Dermis microvascular lymphatic vessel endothelial cell (primary cell): ENCODE data around the gene DNAH2. TPM values are rescaled to one million over a fixed set of nuclear protein-coding genes. Genes with fewer than 3 reads are reported as not detected.
"Not testable (repeated sequence)": the region's sequence is repeated elsewhere in the genome, so short reads cannot be mapped to it uniquely, and the experiment has no call there.

Source experiments
- DNase-seq, 2 donors: peaks; one replicate each; pipeline versions ENCODE4 v3.0.0 to v3.0.0-alpha.2; 2010; ENCODE audit warnings: low read depth in 2 of 2
- total RNA-seq: library from RNA; depleted of rRNA; stranded (reverse); fragments of >200 nt; gene quantifications from 2 replicates; pipeline ENCODE4 v1.2.1, GENCODE V29; 2014

The DNAH2 gene
- total RNA-seq, 1 donor from 2014 or later = under 0.01 TPM

DNA sequence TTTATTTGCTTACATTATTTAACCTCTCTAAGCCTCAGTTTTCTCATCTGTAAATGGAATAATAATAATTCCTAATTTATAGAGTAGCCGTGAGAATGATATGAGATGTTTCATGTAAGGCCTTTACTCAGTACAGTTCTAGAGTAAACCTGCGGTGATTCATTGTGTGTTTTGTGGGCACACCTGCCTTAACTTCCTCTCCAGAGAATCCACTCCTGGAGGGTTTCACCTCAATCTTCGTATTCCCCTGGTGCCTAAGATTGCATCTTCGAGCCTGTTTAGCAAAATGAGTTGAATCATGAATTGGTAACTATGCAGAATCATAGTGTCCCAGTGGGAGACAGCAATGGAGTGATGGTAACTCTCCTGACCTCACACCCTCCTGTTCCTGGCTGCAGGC, 52.3 kb downstream of the DNAH2 start:
- no peak for DNase-seq

- DNase-seq = no peak
Observed at GRCh38 chr17:7774055-7774521, 56.5 kb downstream of the DNAH2 start.

DNA sequence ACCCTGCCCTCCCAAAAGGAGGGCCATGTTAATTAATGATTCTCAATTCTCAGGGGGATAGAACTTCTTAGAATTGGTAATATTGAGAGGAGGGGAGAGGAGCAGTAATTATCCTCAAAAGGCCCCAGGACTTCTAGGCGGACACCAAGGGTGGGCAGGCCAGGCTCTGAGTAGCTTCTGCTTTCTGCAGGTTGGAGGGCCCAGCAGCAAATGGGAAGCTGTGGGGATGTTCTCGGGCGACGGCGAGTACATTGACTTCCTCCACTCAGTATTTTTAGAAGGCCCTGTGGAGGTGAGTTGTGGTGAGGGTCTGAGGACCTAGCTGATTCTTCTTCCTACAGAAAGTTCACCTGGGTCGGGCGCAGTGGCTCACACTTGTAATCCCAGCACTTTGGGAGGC, 57.5 kb downstream of the DNAH2 start:
- no peak for DNase-seq

DNA sequence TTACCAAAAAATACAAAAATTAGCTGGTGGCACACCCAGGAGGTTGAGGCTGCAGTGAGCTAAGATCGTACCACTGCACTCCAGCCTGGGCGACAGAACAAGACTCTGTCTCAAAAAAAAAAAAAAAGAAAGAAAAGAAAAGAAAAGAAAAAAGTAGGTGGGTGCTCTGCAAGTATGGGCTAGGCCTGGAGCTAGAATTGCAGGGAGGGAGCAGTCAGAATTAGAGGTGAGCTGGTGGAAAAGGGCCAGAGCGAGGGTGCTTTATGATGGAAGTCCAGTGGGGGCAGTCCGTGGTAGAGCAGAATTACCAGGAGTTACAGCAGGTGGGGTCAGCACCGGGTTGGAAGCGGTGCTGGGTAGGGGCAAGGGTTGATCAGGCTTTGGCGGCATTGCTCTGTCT, 59.5 kb downstream of the DNAH2 start:
- no peak for DNase-seq

- no peak for DNase-seq
Observed at GRCh38 chr17:7780736-7781135, 63.2 kb downstream of the DNAH2 start.

DNA sequence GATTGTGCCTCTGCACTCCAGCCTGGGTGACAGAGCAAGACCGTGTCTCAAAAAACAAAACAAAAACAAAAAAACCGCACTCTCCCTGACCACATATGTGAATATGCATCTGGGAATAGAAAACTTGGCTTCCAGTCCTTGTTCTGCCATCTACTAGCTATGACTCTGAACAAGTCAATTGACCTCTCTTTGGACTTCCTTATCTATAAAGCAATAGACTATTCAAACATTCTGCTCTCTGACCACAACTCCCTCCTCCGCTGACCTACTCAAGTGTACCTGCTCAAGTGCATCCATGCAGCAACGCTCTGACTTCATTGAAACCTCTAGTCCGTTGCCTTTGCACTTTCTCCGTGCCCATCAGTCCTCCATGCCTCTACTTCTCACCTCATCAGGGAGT, 63.9 kb downstream of the DNAH2 start:
- no peak for DNase-seq

- DNase-seq = peak in 1 of 2 donors; percentile 12
Observed at GRCh38 chr17:7782240-7782639, 64.7 kb downstream of the DNAH2 start.

- DNase-seq = no peak
Observed at GRCh38 chr17:7786866-7787265, 69.3 kb downstream of the DNAH2 start.

GRCh38 chr17:7789131-7789530, 71.6 kb downstream of the DNAH2 start:
- no peak for DNase-seq

- no peak for DNase-seq
Observed at GRCh38 chr17:7790150-7790549, 72.6 kb downstream of the DNAH2 start.

GRCh38 chr17:7792611-7793010, 75.1 kb downstream of the DNAH2 start:
- DNase-seq = no peak

DNA sequence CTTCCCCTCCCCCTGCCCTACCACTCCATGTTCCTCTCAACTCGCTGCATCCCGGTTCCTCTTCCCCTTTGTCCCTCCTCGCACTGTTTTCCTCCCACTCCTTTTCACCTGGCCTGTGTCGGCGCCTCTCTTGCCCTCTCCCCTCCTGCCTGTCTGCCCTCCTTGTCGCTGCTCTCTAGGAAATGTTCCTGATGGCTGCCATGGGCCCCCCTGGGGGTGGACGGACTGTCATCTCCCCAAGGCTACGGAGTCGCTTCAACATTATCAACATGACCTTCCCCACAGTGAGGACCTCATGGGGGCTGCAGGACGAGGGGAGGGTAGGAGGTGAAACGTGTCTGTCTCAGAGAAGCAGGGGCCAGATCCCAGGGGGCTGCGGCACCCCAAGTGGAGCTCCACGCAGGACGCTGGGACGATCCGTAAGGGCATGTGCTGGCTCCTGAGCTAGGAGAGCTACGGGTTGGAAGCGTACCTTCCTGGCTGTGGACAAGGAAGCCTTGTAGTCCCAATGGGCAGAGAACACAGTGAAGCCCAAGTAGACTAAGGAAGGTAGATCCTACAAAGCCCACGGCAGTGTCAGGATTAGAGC, 76.6 kb downstream of the DNAH2 start:
- DNase-seq = no peak

- no peak for DNase-seq
Observed at GRCh38 chr17:7797976-7798375, 80.4 kb downstream of the DNAH2 start.

- no peak for DNase-seq
Observed at GRCh38 chr17:7798839-7799238, 81.3 kb downstream of the DNAH2 start.

DNA sequence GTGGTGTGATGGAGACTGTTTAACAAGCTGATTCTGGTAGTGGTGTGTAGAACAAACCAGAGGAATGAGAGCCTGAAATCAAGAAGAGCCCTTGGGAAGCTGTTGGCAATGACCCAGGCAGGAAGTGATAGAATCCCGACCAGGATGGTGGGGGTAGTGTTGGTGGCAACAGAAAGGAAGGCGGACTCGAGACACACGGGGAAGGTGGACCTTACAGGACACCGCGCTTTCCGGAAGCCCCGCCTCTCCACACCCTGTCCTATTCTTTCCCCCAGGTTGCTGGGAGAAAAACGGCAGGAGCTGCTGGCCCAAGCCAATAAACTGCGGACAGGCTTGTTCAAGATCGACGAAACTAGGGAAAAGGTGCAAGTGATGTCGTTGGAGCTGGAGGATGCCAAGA, 86.4 kb downstream of the DNAH2 start:
- peak in 1 of 2 donors; percentile 25 for DNase-seq

GRCh38 chr17:7806587-7806986, 89.0 kb downstream of the DNAH2 start:
- DNase-seq = no peak

GRCh38 chr17:7807206-7807605, 89.7 kb downstream of the DNAH2 start:
- DNase-seq = no peak

GRCh38 chr17:7809086-7809790, 91.7 kb downstream of the DNAH2 start:
- no peak for DNase-seq

DNA sequence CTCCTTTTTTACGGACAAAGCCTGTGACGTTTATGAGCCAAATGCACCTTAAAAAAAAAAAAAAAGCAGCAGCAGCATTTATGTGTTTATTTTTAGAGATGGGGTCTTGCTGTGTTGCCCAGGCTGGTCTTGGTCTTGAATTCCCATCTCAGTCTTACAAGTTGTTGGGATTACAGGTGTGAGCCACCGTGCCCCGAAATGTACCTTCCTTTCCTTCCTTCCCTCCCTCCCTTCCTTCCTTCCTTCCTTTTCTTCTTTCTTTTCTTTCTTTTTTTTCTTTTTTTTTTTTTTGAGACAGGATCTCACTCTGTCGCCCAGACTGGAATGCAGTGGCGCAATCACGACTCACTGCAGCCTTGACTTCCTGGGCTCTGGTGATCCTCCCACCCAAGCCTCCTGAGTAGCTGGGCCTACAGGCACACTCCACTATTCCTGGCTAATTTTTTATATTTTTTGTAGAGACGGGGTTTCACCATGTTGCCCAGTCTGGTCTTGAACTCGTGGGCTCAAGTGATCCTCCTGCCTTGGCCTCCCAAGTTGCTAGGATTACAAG, 92.3 kb downstream of the DNAH2 start:
- DNase-seq = not testable (repeated sequence)

GRCh38 chr17:7811251-7811650, 93.7 kb downstream of the DNAH2 start:
- DNase-seq = no peak

DNA sequence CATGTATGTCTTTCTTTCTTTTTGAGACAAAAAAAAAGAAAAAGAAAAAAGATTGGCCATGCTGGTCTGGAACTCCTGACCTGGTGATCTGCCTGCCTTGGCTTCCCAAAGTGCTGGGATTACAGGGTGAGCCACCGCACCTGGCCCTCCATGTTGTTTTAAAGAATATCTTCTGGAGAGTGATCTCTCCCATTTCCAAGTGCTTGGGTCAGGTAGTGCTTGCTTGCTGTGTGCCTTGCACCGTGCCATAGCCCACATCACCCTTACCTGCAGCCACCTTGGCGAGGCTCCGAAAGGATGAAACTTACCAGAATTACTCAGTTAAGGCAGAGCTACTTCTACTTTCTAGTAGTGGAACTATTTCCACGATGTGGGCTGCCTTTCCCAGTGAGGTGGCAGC, 97.4 kb downstream of the DNAH2 start:
- no peak for DNase-seq

DNA sequence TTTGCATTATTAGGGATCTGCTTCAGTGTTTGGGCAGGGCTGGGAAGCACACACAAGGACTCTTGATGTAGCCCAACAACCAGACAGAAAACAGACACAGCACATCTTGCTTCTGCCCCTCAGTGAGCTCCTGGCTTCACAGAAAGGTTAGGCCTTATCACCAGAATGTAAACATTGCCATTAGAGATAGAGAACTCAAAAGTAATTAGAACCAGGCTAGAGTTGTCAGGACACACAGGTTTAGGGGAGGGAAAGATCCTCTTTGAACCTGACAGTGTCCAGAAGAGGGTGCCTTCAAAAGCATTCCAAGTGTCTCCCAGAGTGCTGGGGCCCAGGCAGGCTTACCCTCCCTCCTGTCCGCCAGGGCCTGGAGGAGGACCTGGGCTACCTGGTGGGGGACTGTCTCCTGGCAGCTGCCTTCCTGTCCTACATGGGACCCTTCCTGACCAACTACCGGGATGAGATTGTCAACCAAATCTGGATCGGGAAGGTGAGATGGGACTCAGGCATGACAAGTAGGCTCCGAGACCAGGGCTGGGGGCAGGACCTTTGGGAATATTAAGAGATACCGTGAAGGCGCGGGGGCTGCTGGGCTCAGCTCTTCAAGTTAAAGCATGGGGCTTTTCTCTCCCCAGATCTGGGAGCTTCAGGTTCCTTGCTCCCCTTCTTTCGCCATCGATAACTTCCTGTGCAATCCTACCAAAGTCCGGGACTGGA, 99.5 kb downstream of the DNAH2 start:
- DNase-seq = no peak

DNA sequence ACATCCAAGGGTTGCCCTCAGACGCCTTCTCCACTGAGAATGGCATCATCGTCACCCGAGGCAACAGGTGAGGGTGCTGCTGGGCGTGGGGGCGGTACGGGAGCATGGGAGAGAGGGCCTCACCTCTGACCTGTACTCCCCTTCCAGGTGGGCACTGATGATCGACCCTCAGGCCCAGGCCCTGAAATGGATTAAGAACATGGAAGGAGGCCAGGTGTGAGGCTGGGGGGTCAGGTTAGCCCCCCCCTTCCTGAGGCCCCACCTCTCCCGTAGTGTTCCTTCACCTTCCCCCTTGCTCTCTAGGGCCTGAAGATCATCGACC, 100.1 kb downstream of the DNAH2 start:
- DNase-seq = no peak
